ENCODE results near the gene FHIT. TPM values are rescaled to one million over a fixed set of nuclear protein-coding genes. Genes with fewer than 3 reads are reported as not detected.

The FHIT gene
- total RNA-seq, 2 experiments from 2014 or later, result 7.6 to 7.9 TPM

- Mint-ChIP-seq H3K4me1 (ENCODE audit: low read depth) (no peaks in the 10 kb centered on the region), H3K9me3 (no peaks in the 10 kb centered on the region), H3K27ac (no peak overlapping the region), H3K36me3 (ENCODE audit: low read depth) (no peaks in the 10 kb centered on the region), H3K27me3 (peaks cover 16% of the 10 kb centered on the region), H3K4me3 (no peak overlapping the region)
- ChIA-PET POLR2A (no interaction called here), CTCF (no interaction called here)
- intact Hi-C loops (cut with micrococcal nuclease), result no loop called here
- DNase-seq (no peak), ATAC-seq (no peak)
- no peak for TF ChIP-seq CTCF (IDR thresholded peaks at IDR 0.05)
These were observed 18.2 kb upstream of the FHIT start for GRCh38 chr3:61269435-61269834.

GRCh38 chr3:61268644-61269043, 17.4 kb upstream of the FHIT start:
- Mint-ChIP-seq H3K4me3 (no peak overlapping the region), H3K27me3 (peaks cover 11% of the 10 kb centered on the region), H3K27ac (no peak overlapping the region), H3K4me1 (ENCODE audit: low read depth) (no peaks in the 10 kb centered on the region), H3K36me3 (ENCODE audit: low read depth) (no peaks in the 10 kb centered on the region), H3K9me3 (no peaks in the 10 kb centered on the region)
- DNase-seq (no peak), ATAC-seq (no peak)
- ChIA-PET POLR2A (no interaction called here), CTCF (no interaction called here)
- no peak for TF ChIP-seq CTCF (IDR thresholded peaks at IDR 0.05)
- intact Hi-C loops (cut with micrococcal nuclease), result no loop called here

GRCh38 chr3:61264281-61264680, 13.0 kb upstream of the FHIT start:
- no peak for DNase-seq
- peaks cover 7% of the 10 kb centered on the region for H3K9me3 Mint-ChIP-seq
- H3K27me3 Mint-ChIP-seq, result peaks cover 9% of the 10 kb centered on the region
- H3K27ac Mint-ChIP-seq, result no peak overlapping the region
- H3K4me1 Mint-ChIP-seq (ENCODE audit: low read depth), result no peaks in the 10 kb centered on the region
- TF ChIP-seq CTCF (IDR thresholded peaks at IDR 0.05), result no peak
- H3K36me3 Mint-ChIP-seq (ENCODE audit: low read depth), result no peaks in the 10 kb centered on the region
- POLR2A ChIA-PET, result no interaction called here
- H3K4me3 Mint-ChIP-seq, result no peak overlapping the region
- CTCF ChIA-PET, result no interaction called here
- intact Hi-C loops (cut with micrococcal nuclease), result no loop called here
- ATAC-seq, result no peak

GRCh38 chr3:61257148-61257547, 5.9 kb upstream of the FHIT start:
- POLR2A ChIA-PET, result no interaction called here

GRCh38 chr3:61253756-61254155, 2.5 kb upstream of the FHIT start:
- ChIA-PET POLR2A (interaction anchor here (0.5 kb wide), 1 partner anchor 157 kb away, joined by 3 read pairs; no protein-coding TSS in a partner anchor), CTCF (no interaction called here)
- H3K9me3 Mint-ChIP-seq, result no peaks in the 10 kb centered on the region
- intact Hi-C loops (cut with micrococcal nuclease), result no loop called here
- H3K27me3 Mint-ChIP-seq, result peaks cover 1% of the 10 kb centered on the region
- DNase-seq (no peak), ATAC-seq (no peak)
- H3K27ac Mint-ChIP-seq, result no peak overlapping the region
- no peak overlapping the region for H3K4me3 Mint-ChIP-seq
- H3K36me3 Mint-ChIP-seq (ENCODE audit: low read depth), result no peaks in the 10 kb centered on the region
- TF ChIP-seq CTCF (IDR thresholded peaks at IDR 0.05), result no peak
- H3K4me1 Mint-ChIP-seq (ENCODE audit: low read depth), result peaks cover 11% of the 10 kb centered on the region

More at GRCh38 chr3:61257148-61257547, 5.9 kb upstream of the FHIT start:
- no peak for TF ChIP-seq CTCF (IDR thresholded peaks at IDR 0.05)
- ATAC-seq, result no peak
- no peak overlapping the region for H3K27ac Mint-ChIP-seq
- no peak for DNase-seq
- CTCF ChIA-PET, result no interaction called here
- peaks cover 5% of the 10 kb centered on the region for H3K27me3 Mint-ChIP-seq
- H3K4me3 Mint-ChIP-seq, result no peak overlapping the region
- peaks cover 2% of the 10 kb centered on the region for H3K4me1 Mint-ChIP-seq (ENCODE audit: low read depth)
- intact Hi-C loops (cut with micrococcal nuclease), result no loop called here
- H3K9me3 Mint-ChIP-seq, result peaks cover 7% of the 10 kb centered on the region
- no peaks in the 10 kb centered on the region for H3K36me3 Mint-ChIP-seq (ENCODE audit: low read depth)

Measured in activated CD8-positive, alpha-beta T cell treated with anti-CD3 and anti-CD28 coated beads for 36 hours (primary cell).